Osteoblast (primary cell): Measurements from ENCODE around the gene ZBTB22. TPM values are rescaled to one million over a fixed set of nuclear protein-coding genes. Genes with fewer than 3 reads are reported as not detected.
"Not testable (repeated sequence)": the region's sequence is repeated elsewhere in the genome, so short reads cannot be mapped to it uniquely, and the experiment has no call there.

Experiments used
- DNase-seq: peaks from one replicate; pipeline ENCODE4 v3.0.0; 2011; ENCODE audit warnings: low spot score, mixed read lengths; ENCODE audit not compliant: insufficient read length; ENCODE audit errors: missing footprints
- H2AFZ ChIP-seq: 2 replicates; pipeline ENCODE4 v1.6.0; 2011; ENCODE audit warnings: mild to moderate bottlenecking, low read length
- H3K27ac ChIP-seq: 2 replicates; pipeline ENCODE4 v1.5.1; 2011; ENCODE audit warnings: mild to moderate bottlenecking, low read depth, low read length, moderate library complexity
- H3K27me3 ChIP-seq: 2 replicates; pipeline ENCODE4 v1.6.0; 2012; ENCODE audit warnings: mild to moderate bottlenecking, control low read depth, inconsistent platforms, low read length, moderate library complexity; ENCODE audit not compliant: insufficient read depth
- H3K36me3 ChIP-seq: 2 replicates; pipeline ENCODE4 v1.5.1; 2011; ENCODE audit warnings: mild to moderate bottlenecking, low read length, control low read depth, moderate library complexity; ENCODE audit not compliant: insufficient read depth
- H3K4me1 ChIP-seq: 2 replicates; pipeline ENCODE4 v1.5.1; 2011; ENCODE audit warnings: mild to moderate bottlenecking, low read length, control low read depth, moderate library complexity; ENCODE audit not compliant: insufficient read depth
- H3K4me2 ChIP-seq: 2 replicates; pipeline ENCODE4 v1.6.0; 2011; ENCODE audit warnings: mild to moderate bottlenecking, low read length; ENCODE audit not compliant: insufficient read depth
- H3K4me3 ChIP-seq: fragments of 200-600 bp; sonication (generic); 3 replicates; pipeline ENCODE4 v1.5.1; 2012; ENCODE audit warnings: mild to moderate bottlenecking, low read length, inconsistent platforms; ENCODE audit not compliant: insufficient read depth
- H3K79me2 ChIP-seq: 2 replicates; pipeline ENCODE4 v1.6.0; 2012; ENCODE audit warnings: mild to moderate bottlenecking, low read length, control low read depth, inconsistent platforms; ENCODE audit not compliant: insufficient read depth
- H3K9me3 ChIP-seq: 2 replicates; pipeline ENCODE4 v1.5.1; 2011; ENCODE audit warnings: low read depth, low read length, control low read depth
- H4K20me1 ChIP-seq: 2 replicates; pipeline ENCODE4 v1.6.0; 2012; ENCODE audit warnings: mild to moderate bottlenecking, low read length, control low read depth; ENCODE audit not compliant: insufficient read depth
- CTCF ChIP-seq: IDR thresholded peaks from 2 replicates; pipeline ENCODE4 v1.5.1; 2011; ENCODE audit warnings: mild to moderate bottlenecking, low read depth, low read length, moderate library complexity; ENCODE audit errors: extremely low read depth
- total RNA-seq: library from RNA; depleted of rRNA; stranded (reverse); fragments of >200 nt; gene quantifications from 2 replicates; pipeline ENCODE4 v1.2.3, GENCODE V29; 2012

The ZBTB22 gene
- total RNA-seq, 1 donor, result 19.5 TPM

GRCh38 chr6:33359331-33359730 is 41.8 kb upstream of the ZBTB22 start:
- no peaks in the 10 kb centered on the region for H4K20me1 ChIP-seq
- DNase-seq, result no peak
- no peaks in the 10 kb centered on the region for H3K36me3 ChIP-seq
- no peaks in the 10 kb centered on the region for H3K4me1 ChIP-seq
- no peaks in the 10 kb centered on the region for H3K9me3 ChIP-seq
- no peaks in the 10 kb centered on the region for H3K79me2 ChIP-seq
- H2AFZ ChIP-seq, result no peak overlapping the region
- no peak overlapping the region for H3K4me3 ChIP-seq
- TF ChIP-seq CTCF, result no peak
- peaks cover 28% of the 10 kb centered on the region for H3K27me3 ChIP-seq
- no peak overlapping the region for H3K4me2 ChIP-seq
- H3K27ac ChIP-seq, result no peak overlapping the region

GRCh38 chr6:33357160-33357871 is 39.8 kb upstream of the ZBTB22 start:
- not testable (repeated sequence) for H3K36me3 ChIP-seq, H3K9me3 ChIP-seq, H3K4me3 ChIP-seq, H3K4me1 ChIP-seq, H3K79me2 ChIP-seq, H2AFZ ChIP-seq, H3K27ac ChIP-seq, DNase-seq, H3K4me2 ChIP-seq, H4K20me1 ChIP-seq
- H3K27me3 ChIP-seq, result peaks cover 36% of the 10 kb centered on the region

GRCh38 chr6:33356295-33356694 is 38.8 kb upstream of the ZBTB22 start:
- Histone ChIP-seq H4K20me1 (no peaks in the 10 kb centered on the region), H3K79me2 (no peaks in the 10 kb centered on the region), H3K4me3 (no peak overlapping the region), H3K4me2 (no peak overlapping the region), H3K27me3 (peaks cover 42% of the 10 kb centered on the region), H2AFZ (no peak overlapping the region), H3K9me3 (no peaks in the 10 kb centered on the region), H3K36me3 (no peaks in the 10 kb centered on the region), H3K27ac (no peak overlapping the region), H3K4me1 (no peaks in the 10 kb centered on the region)
- DNase-seq, result no peak
- TF ChIP-seq CTCF, result no peak

- H4K20me1 ChIP-seq, DNase-seq, H3K9me3 ChIP-seq, H3K4me1 ChIP-seq, H2AFZ ChIP-seq, H3K4me3 ChIP-seq, H3K4me2 ChIP-seq, H3K27ac ChIP-seq, H3K79me2 ChIP-seq, H3K36me3 ChIP-seq: not testable (repeated sequence)
- peaks cover 42% of the 10 kb centered on the region for H3K27me3 ChIP-seq
Measured at GRCh38 chr6:33355860-33356259, 38.3 kb upstream of the ZBTB22 start.

- Histone ChIP-seq H3K27ac (no peak overlapping the region), H3K4me1 (peaks cover 9% of the 10 kb centered on the region), H3K79me2 (no peaks in the 10 kb centered on the region), H4K20me1 (no peaks in the 10 kb centered on the region), H3K27me3 (peaks cover 14% of the 10 kb centered on the region), H3K9me3 (no peaks in the 10 kb centered on the region), H3K4me3 (no peak overlapping the region), H3K36me3 (no peaks in the 10 kb centered on the region), H2AFZ (no peak overlapping the region), H3K4me2 (no peak overlapping the region)
- TF ChIP-seq CTCF, result no peak
- no peak for DNase-seq
Measured at GRCh38 chr6:33347816-33348215, 30.3 kb upstream of the ZBTB22 start.

GRCh38 chr6:33346972-33347371 is 29.4 kb upstream of the ZBTB22 start:
- DNase-seq, H3K27me3 ChIP-seq, H4K20me1 ChIP-seq, H3K4me2 ChIP-seq, H3K9me3 ChIP-seq, H2AFZ ChIP-seq, H3K79me2 ChIP-seq, H3K4me1 ChIP-seq, H3K4me3 ChIP-seq, H3K36me3 ChIP-seq, H3K27ac ChIP-seq: not testable (repeated sequence)
